ENCODE results near the gene DNAH17. TPM values are rescaled to one million over a fixed set of nuclear protein-coding genes. Genes with fewer than 3 reads are reported as not detected.

Gene DNAH17
- total and polyA plus RNA-seq, 2 donors (not counting 3 experiments of a cell fraction or from before 2014, with no cell fraction given), result not detected

GRCh38 chr17:78419970-78420815, 157.0 kb downstream of the DNAH17 start:
- intact Hi-C loops (cut with micrococcal nuclease) (no loop called here), dilution Hi-C loops (cut with MboI; ENCODE audit: extremely low pct_ligation_motif_present, low sequenced_read_pairs) (no loop called here)
- ChIA-PET POLR2A (interaction anchor here (0.6 to 1.3 kb wide), 2 partner anchors 40 to 59 kb away, joined by 4 to 10 read pairs; no protein-coding TSS in a partner anchor), CTCF (interaction anchor here (0.6 to 5.4 kb wide), 8 partner anchors 28 to 170 kb away, joined by 3 to 184 read pairs (median 14); partner anchors contain the start of gene SOCS3)
- Histone ChIP-seq H3K79me2 (ENCODE audit: control insufficient read depth, insufficient read depth, low read length) (peaks cover 5% of the 10 kb centered on the region), H3K27ac (ENCODE audit: insufficient read depth, low read depth, low read length) (no peak overlapping the region), H3K9me3 (replicated peaks; ENCODE audit: control insufficient read depth, insufficient read depth, low read length) (no peaks in the 10 kb centered on the region), H3K4me3 (replicated peaks in 1 of 3; ENCODE audit: insufficient read depth in 1 of 3, low read depth in 1 of 3, low read length in 3 of 3) (no peak overlapping the region), H3K4me2 (ENCODE audit: insufficient read depth, low read length) (no peak overlapping the region), H3K9ac (replicated peaks; ENCODE audit: extremely low read depth, insufficient read depth, low read length) (no peak overlapping the region), H3K4me1 (ENCODE audit: control insufficient read depth, extremely low read depth, insufficient read depth, low read length) (peaks cover 22% of the 10 kb centered on the region), H3K36me3 (ENCODE audit: control insufficient read depth in 2 of 2, extremely low read depth in 1 of 2, insufficient read depth in 2 of 2, low read length in 2 of 2) (peaks cover 17 to 29% of the 10 kb centered on the region in 2 experiments), H4K20me1 (replicated peaks; ENCODE audit: control insufficient read depth, extremely low read depth, insufficient read depth, low read length) (no peaks in the 10 kb centered on the region), H3K27me3 (ENCODE audit: control insufficient read depth in 2 of 2, insufficient read depth in 2 of 2, low read length in 2 of 2) (no peaks in the 10 kb centered on the region), H3K9me1 (replicated peaks; ENCODE audit: control insufficient read depth, extremely low read depth, insufficient read depth, low read length) (no peaks in the 10 kb centered on the region), H2AFZ (ENCODE audit: low read depth, low read length) (no peak overlapping the region)
- FAIRE-seq (no peak), DNase-seq (ENCODE audit: low read depth, low spot score) (no peak)
- no peak for TF ChIP-seq POLR2A (IDR thresholded peaks at IDR 0.05; ENCODE audit: low read depth, low read length)
- TF ChIP-seq EZH2 (IDR thresholded peaks at IDR 0.05; ENCODE audit: borderline replicate concordance, low read depth, low read length, severe bottlenecking), result no peak
- no peak for TF ChIP-seq MYC (IDR thresholded peaks at IDR 0.05; ENCODE audit: low read depth, low read length)
- no peak for TF ChIP-seq MAX (IDR thresholded peaks at IDR 0.05; ENCODE audit: insufficient read depth, insufficient read length)
- no peak for TF ChIP-seq GATA2 (IDR thresholded peaks at IDR 0.05; ENCODE audit: insufficient read depth, insufficient read length, low read depth, low read length)
- no peak for TF ChIP-seq FOS (IDR thresholded peaks at IDR 0.05; ENCODE audit: borderline replicate concordance, insufficient read depth, low read length)
- TF ChIP-seq POLR2AphosphoS5 (IDR thresholded peaks at IDR 0.05; ENCODE audit: insufficient read depth, low read depth, low read length), result no peak
- no peak for TF ChIP-seq CTCF (IDR thresholded peaks at IDR 0.05; ENCODE audit: extremely low read depth in 1 of 2, insufficient read depth in 1 of 2, low read depth in 1 of 2, low read length in 2 of 2)
- TF ChIP-seq JUN (IDR thresholded peaks at IDR 0.05; ENCODE audit: borderline replicate concordance, insufficient read depth, insufficient read length, low read depth), result no peak
- BruUV-seq (replicated peaks), result no TSS peak

Data from endothelial cell of umbilical vein (primary cell).